Effector memory CD4-positive, alpha-beta T cell (primary cell): ENCODE measurements around the gene CELF2.

Experiments used
- DNase-seq, 3 donors: peaks; one replicate each; pipeline ENCODE4 v3.0.0-alpha.2; 2020
- H3K27ac ChIP-seq: 2 replicates; pipeline ENCODE4 v1.7.0; 2013; ENCODE audit warnings: mild to moderate bottlenecking, low read length, moderate library complexity; ENCODE audit not compliant: insufficient read depth, poor library complexity, severe bottlenecking
- H3K27me3 ChIP-seq: replicated peaks from 2 replicates; pipeline ENCODE4 v1.7.0; 2013; ENCODE audit warnings: mild to moderate bottlenecking, low read length; ENCODE audit not compliant: insufficient read depth, control insufficient read depth, poor library complexity, severe bottlenecking
- H3K36me3 ChIP-seq: 2 replicates; pipeline ENCODE4 v1.7.0; 2013; ENCODE audit warnings: mild to moderate bottlenecking, low read length, moderate library complexity; ENCODE audit not compliant: control insufficient read depth, insufficient read depth
- H3K4me1 ChIP-seq: 2 replicates; pipeline ENCODE4 v1.7.0; 2013; ENCODE audit warnings: low read length, mild to moderate bottlenecking; ENCODE audit not compliant: control insufficient read depth, insufficient read depth, poor library complexity, severe bottlenecking
- H3K4me3 ChIP-seq: 2 replicates; pipeline ENCODE4 v1.7.0; 2013; ENCODE audit warnings: low read length, low read depth, mild to moderate bottlenecking; ENCODE audit not compliant: insufficient read depth, poor library complexity, severe bottlenecking
- H3K9me3 ChIP-seq: 2 replicates; pipeline ENCODE4 v1.7.0; 2013; ENCODE audit warnings: mild to moderate bottlenecking, low read length, moderate library complexity; ENCODE audit not compliant: control insufficient read depth

CELF2 gene

GRCh38 chr10:11002916-11003315 lies 14.8 kb upstream of the CELF2 start:
- DNase-seq: no peak
- H3K27ac ChIP-seq: no peak overlapping the region
- no peak overlapping the region for H3K4me3 ChIP-seq
- H3K27me3 ChIP-seq: peaks cover 2% of the 10 kb centered on the region
- H3K36me3 ChIP-seq: no peaks in the 10 kb centered on the region
- no peaks in the 10 kb centered on the region for H3K9me3 ChIP-seq
- no peaks in the 10 kb centered on the region for H3K4me1 ChIP-seq

GRCh38 chr10:11003679-11004078 lies 14.0 kb upstream of the CELF2 start:
- Histone ChIP-seq H3K27me3 (peaks cover 10% of the 10 kb centered on the region), H3K9me3 (no peaks in the 10 kb centered on the region), H3K27ac (no peak overlapping the region), H3K4me3 (no peak overlapping the region), H3K36me3 (no peaks in the 10 kb centered on the region), H3K4me1 (no peaks in the 10 kb centered on the region)
- no peak for DNase-seq

GRCh38 chr10:11004144-11005077 lies 13.3 kb upstream of the CELF2 start:
- peaks cover 15% of the 10 kb centered on the region for H3K27me3 ChIP-seq
- no peak overlapping the region for H3K4me3 ChIP-seq
- DNase-seq: no peak
- H3K36me3 ChIP-seq: no peaks in the 10 kb centered on the region
- H3K9me3 ChIP-seq: no peaks in the 10 kb centered on the region
- H3K4me1 ChIP-seq: no peaks in the 10 kb centered on the region
- H3K27ac ChIP-seq: no peak overlapping the region

DNA sequence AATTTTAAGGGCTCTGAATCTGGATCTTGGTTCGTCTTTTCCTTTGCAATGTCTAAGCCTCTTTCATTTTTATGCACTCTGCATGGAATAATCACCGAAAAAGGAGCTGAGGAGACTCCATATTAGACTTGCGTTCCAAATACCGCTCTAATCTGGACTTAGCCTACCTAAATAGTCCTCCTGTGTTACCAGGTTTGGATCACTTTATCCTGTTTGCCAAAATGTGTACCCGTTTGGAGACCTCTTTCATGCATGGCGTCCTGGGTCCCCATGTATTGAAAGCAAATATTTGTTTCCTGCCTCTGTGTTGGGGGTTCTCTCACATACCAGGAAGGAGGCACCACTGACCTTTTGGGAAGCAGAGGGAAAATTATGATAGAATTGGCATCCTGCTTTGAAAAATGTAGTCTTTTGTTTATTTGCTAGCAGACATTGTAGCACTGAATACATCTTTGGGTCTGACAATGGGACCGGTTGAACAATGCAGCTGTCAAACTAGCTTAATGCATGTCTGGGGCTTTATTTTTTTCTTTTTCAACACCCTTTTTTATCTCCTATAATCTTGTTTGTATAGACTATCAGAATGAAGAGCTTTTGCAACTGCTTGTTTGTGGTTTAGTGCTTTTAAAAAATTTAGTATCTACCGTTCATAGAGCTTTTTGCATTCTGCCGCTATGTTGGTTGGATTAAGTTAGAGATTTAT lies 11.8 kb upstream of the CELF2 start:
- no peak for DNase-seq
- Histone ChIP-seq H3K4me1 (no peaks in the 10 kb centered on the region), H3K4me3 (no peak overlapping the region), H3K36me3 (no peaks in the 10 kb centered on the region), H3K27ac (no peak overlapping the region), H3K9me3 (no peaks in the 10 kb centered on the region), H3K27me3 (peaks cover 17% of the 10 kb centered on the region)

DNA sequence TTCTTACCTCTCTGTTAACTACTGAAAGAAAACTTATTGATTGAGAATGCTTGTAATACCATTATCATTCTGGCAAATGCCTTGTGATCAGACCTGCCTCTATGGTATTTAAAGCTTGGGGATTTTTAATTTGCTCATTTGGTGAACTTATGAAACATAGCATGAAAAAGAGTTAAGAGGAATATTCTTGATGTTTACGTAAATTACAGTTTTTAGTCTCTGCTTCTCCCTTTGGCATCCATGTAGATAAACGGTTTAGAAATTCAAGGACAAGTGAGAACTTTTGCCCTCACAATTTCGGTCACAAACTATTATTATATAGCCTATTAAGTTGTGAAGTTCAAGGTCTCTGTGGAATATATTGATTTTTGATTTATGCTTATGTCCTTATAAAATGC lies 11.2 kb upstream of the CELF2 start:
- H3K27me3 ChIP-seq: peaks cover 19% of the 10 kb centered on the region

DNA sequence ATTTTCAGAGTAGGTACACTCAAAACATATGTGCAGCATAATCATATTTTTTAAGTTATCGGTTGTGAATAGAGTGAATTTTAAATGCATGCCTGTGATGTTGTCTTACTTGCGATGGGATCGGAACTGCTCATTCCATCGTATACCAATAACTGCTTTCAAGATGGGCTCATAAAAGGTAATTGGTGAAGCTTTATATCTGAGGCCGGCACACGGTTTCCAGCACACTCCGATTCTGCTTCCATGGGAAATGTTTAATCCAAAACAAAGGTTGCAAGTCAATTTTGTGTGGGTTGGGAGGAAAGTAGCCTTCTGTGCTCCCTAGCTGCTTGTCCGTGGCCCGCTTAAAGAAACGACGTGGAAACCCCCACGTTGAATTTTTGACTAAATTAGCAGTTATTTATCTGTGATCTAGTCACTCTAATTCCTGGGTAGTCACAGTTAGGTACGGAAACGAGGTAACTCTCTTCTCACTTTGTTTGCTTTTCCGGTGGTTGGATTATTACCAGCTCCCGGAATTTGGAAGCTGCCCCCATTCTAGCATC lies 10.1 kb upstream of the CELF2 start:
- no peak overlapping the region for H3K4me3 ChIP-seq
- no peak overlapping the region for H3K27ac ChIP-seq
- peaks cover 23% of the 10 kb centered on the region for H3K27me3 ChIP-seq
- H3K4me1 ChIP-seq: no peaks in the 10 kb centered on the region
- no peak for DNase-seq
- no peaks in the 10 kb centered on the region for H3K36me3 ChIP-seq
- no peaks in the 10 kb centered on the region for H3K9me3 ChIP-seq

More for the DNA sequence above, 11.2 kb upstream of the CELF2 start:
- DNase-seq: no peak
- H3K9me3 ChIP-seq: no peaks in the 10 kb centered on the region
- H3K36me3 ChIP-seq: no peaks in the 10 kb centered on the region
- no peak overlapping the region for H3K27ac ChIP-seq
- no peaks in the 10 kb centered on the region for H3K4me1 ChIP-seq
- H3K4me3 ChIP-seq: no peak overlapping the region

GRCh38 chr10:11009471-11010308 lies 8.0 kb upstream of the CELF2 start:
- no peak for DNase-seq
- Histone ChIP-seq H3K27me3 (peaks cover 23% of the 10 kb centered on the region), H3K4me1 (no peaks in the 10 kb centered on the region), H3K27ac (no peak overlapping the region), H3K4me3 (no peak overlapping the region), H3K9me3 (no peaks in the 10 kb centered on the region), H3K36me3 (no peaks in the 10 kb centered on the region)

DNA sequence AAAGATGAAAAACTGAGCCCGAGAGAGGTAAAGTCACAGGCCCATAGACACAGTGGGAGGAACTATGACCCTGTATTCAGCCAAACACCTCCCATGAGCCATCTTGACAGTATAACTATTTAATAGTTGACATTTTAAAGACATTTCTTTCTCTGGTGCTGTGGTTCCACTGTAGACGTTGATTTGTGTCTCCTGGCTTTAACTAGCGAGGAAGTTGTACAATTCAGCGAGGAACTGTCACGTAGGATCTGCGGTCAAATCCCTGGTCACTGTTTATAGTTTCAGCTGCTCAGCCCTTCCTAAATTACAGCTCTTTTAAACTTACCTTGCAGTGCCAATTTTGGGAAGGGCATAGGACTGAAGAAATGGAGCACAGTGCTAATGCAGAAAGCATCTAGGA lies 7.1 kb upstream of the CELF2 start:
- Histone ChIP-seq H3K27me3 (peaks cover 28% of the 10 kb centered on the region), H3K36me3 (no peaks in the 10 kb centered on the region), H3K27ac (no peak overlapping the region), H3K9me3 (no peaks in the 10 kb centered on the region), H3K4me3 (no peak overlapping the region), H3K4me1 (no peaks in the 10 kb centered on the region)
- DNase-seq: no peak

DNA sequence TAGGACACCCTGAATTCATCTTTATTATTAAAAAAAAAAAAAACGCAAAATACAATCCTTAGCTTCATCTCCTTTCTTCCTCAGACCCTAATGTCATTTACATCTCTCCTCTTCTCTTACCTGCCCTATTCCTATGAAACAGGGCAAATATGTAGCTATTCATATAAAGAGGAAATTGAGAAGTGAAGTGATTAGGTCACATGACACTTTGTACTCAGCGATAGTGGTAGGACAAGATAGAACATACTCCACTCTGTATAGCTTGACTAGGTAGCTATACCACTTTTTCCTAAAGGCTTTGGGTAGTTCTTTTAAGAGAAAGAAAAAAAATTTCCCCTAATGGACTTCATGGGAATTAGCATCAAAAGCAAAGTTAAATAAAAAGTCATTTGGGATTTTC lies 6.2 kb upstream of the CELF2 start:
- no peak overlapping the region for H3K27ac ChIP-seq
- H3K4me3 ChIP-seq: no peak overlapping the region
- peaks cover 37% of the 10 kb centered on the region for H3K27me3 ChIP-seq
- no peaks in the 10 kb centered on the region for H3K36me3 ChIP-seq
- DNase-seq: no peak
- H3K4me1 ChIP-seq: no peaks in the 10 kb centered on the region
- H3K9me3 ChIP-seq: no peaks in the 10 kb centered on the region
